Effector memory CD8-positive, alpha-beta T cell (primary cell): Measurements from ENCODE around the gene TOPBP1.
"Not testable (repeated sequence)": the region's sequence is repeated elsewhere in the genome, so short reads cannot be mapped to it uniquely, and the experiment has no call there.

Experiments used
- ATAC-seq: fragments of 150-1000 bp; cut with Tn5 transposase; replicated peaks from 2 replicates; pipeline ENCODE4 v1.10.0; 2021; ENCODE audit warnings: mild to moderate bottlenecking, moderate library complexity
- DNase-seq, 3 experiments: peaks; one replicate each; pipeline ENCODE4 v3.0.0; 2021
- H3K27ac Mint-ChIP-seq, 2 donors: one replicate each; pipeline ENCODE4 v1.8.0; 2022; ENCODE audit warnings: mild to moderate bottlenecking in 2 of 2, mixed read lengths in 2 of 2, moderate library complexity in 2 of 2
- H3K27me3 Mint-ChIP-seq, 2 donors: one replicate each; pipeline ENCODE4 v1.8.0; 2022; ENCODE audit warnings: mixed read lengths in 2 of 2
- H3K36me3 Mint-ChIP-seq: one replicate; pipeline ENCODE4 v1.8.0; 2022; ENCODE audit warnings: mild to moderate bottlenecking, moderate library complexity, mixed read lengths; ENCODE audit not compliant: insufficient read depth
- H3K4me1 Mint-ChIP-seq, 2 donors: one replicate each; pipeline ENCODE4 v1.8.0; 2022; ENCODE audit warnings: low read depth in 2 of 2, mixed read lengths in 2 of 2
- H3K4me3 Mint-ChIP-seq, 2 donors: one replicate each; pipeline ENCODE4 v1.8.0; 2022; ENCODE audit warnings: mild to moderate bottlenecking in 2 of 2, mixed read lengths in 2 of 2, moderate library complexity in 2 of 2
- H3K9me3 Mint-ChIP-seq, 2 donors: one replicate each; pipeline ENCODE4 v1.8.0; 2022; ENCODE audit warnings: mixed read lengths in 2 of 2

The TOPBP1 gene

GRCh38 chr3:133568294-133569014 lies 93.3 kb downstream of the TOPBP1 start:
- no peak for DNase-seq
- H3K9me3 Mint-ChIP-seq: no peaks in the 10 kb centered on the region
- H3K27ac Mint-ChIP-seq: no peak overlapping the region
- no peak overlapping the region for H3K4me3 Mint-ChIP-seq
- no peak for ATAC-seq
- H3K27me3 Mint-ChIP-seq: peaks cover 0 to 10% of the 10 kb centered on the region in 2 donors
- H3K36me3 Mint-ChIP-seq: peaks cover 15% of the 10 kb centered on the region
- peaks cover 12% of the 10 kb centered on the region in 2 donors for H3K4me1 Mint-ChIP-seq

DNA sequence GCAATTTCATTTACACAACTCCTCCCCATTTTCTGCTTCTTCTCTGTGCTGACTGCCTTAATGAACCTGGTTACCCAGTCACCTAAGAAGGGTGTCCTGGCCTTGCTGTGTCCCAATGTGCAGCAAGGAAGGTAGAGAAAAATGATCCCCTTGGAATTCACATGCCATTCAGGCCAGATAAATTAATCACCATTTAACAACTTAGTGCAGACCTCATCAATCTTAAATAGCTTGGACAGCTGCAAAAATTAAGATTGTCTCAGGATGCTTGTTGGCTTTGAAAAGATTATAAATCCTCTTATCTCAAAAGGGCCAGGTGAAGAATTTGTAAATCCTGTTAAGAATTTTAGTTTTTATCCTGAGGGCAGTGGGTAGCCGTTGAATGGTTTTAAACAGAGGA lies 97.9 kb downstream of the TOPBP1 start:
- peaks cover 3% of the 10 kb centered on the region for H3K36me3 Mint-ChIP-seq
- no peaks in the 10 kb centered on the region for H3K9me3 Mint-ChIP-seq
- no peak for ATAC-seq
- no peaks in the 10 kb centered on the region for H3K4me1 Mint-ChIP-seq
- no peak overlapping the region for H3K4me3 Mint-ChIP-seq
- H3K27ac Mint-ChIP-seq: no peak overlapping the region
- DNase-seq: no peak
- peaks cover 0 to 12% of the 10 kb centered on the region in 2 donors for H3K27me3 Mint-ChIP-seq

DNA sequence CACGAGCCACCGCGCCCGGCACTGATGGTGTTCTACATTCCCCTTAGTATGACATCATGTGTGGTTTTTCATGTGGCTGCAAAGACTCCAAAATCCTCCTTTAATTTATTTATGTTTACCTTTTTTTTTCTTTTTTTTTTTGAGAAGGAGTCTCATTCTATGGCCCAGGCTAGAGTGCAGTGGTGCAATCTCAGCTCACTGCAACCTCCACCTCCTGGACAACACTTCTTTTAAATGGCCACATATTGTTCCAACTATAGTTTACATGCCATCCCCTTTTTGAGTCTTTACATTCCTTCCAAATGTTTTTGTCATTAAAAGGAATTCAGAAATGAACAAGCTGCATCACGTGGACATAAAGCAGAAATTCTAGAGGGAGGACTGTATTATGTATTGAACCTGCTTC lies 98.6 kb downstream of the TOPBP1 start:
- Mint-ChIP-seq H3K4me1 (no peaks in the 10 kb centered on the region), H3K4me3 (no peak overlapping the region), H3K27ac (no peak overlapping the region), H3K9me3 (no peaks in the 10 kb centered on the region), H3K36me3 (peaks cover 3% of the 10 kb centered on the region), H3K27me3 (peaks cover 0 to 12% of the 10 kb centered on the region in 2 donors)
- no peak for ATAC-seq
- no peak for DNase-seq

- no peak overlapping the region for H3K4me3 Mint-ChIP-seq
Measured at GRCh38 chr3:133562376-133562775, 99.4 kb downstream of the TOPBP1 start.

GRCh38 chr3:133561679-133562078 lies 100.1 kb downstream of the TOPBP1 start:
- no peak for ATAC-seq
- H3K4me1 Mint-ChIP-seq: no peaks in the 10 kb centered on the region
- H3K9me3 Mint-ChIP-seq: no peaks in the 10 kb centered on the region
- no peak for DNase-seq
- no peak overlapping the region for H3K4me3 Mint-ChIP-seq
- H3K27me3 Mint-ChIP-seq: peaks cover 0 to 12% of the 10 kb centered on the region in 2 donors
- H3K36me3 Mint-ChIP-seq: peaks cover 3% of the 10 kb centered on the region
- H3K27ac Mint-ChIP-seq: no peak overlapping the region

More at GRCh38 chr3:133562376-133562775, 99.4 kb downstream of the TOPBP1 start:
- no peak for DNase-seq
- Mint-ChIP-seq H3K4me1 (no peaks in the 10 kb centered on the region), H3K27me3 (peaks cover 0 to 12% of the 10 kb centered on the region in 2 donors), H3K9me3 (no peaks in the 10 kb centered on the region), H3K27ac (no peak overlapping the region), H3K36me3 (peaks cover 3% of the 10 kb centered on the region)
- no peak for ATAC-seq

- ATAC-seq, H3K4me3 Mint-ChIP-seq, H3K36me3 Mint-ChIP-seq, H3K4me1 Mint-ChIP-seq, H3K9me3 Mint-ChIP-seq, H3K27ac Mint-ChIP-seq, H3K27me3 Mint-ChIP-seq, DNase-seq: not testable (repeated sequence)
Measured at GRCh38 chr3:133551589-133551988, 110.2 kb downstream of the TOPBP1 start.
